Pancreas (tissue), 10 donors: ENCODE results near the gene ASPDH. TPM values are rescaled to one million over a fixed set of nuclear protein-coding genes. Genes with fewer than 3 reads are reported as not detected.

Source experiments
- ATAC-seq, 4 donors: fragments of 200-7000 bp; cut with Tn5 transposase; one replicate each; pipeline versions ENCODE4 v1.8.0 to v1.9.1; 2020; ENCODE audit warnings: mild to moderate bottlenecking in 4 of 4, moderate library complexity in 4 of 4
- DNase-seq, 6 donors: peaks; one replicate each; pipeline ENCODE4 v3.0.0-alpha.2; 2020
- FAIRE-seq: peaks from 2 replicates; lab custom pipeline; 2012; peaks lifted over from hg19 to GRCh38; lab: Jason Lieb, UNC
- H3K27ac ChIP-seq, 4 donors: fragments of 200-600 bp; sonication (generic); 1 replicate in 3 of 4; 2 replicates in 1 of 4; pipeline versions ENCODE4 v1.5.0 to v1.8.0; 2020
- H3K27me3 ChIP-seq, 4 donors: fragments of 200-600 bp; one replicate each; pipeline ENCODE4 v1.8.0; 2021
- H3K36me3 ChIP-seq, 3 donors: fragments of 200-600 bp; sonication (generic) in 1 of 3; one replicate each; pipeline versions ENCODE4 v1.5.0 to v1.8.0; 2020 to 2021
- H3K4me1 ChIP-seq, 3 donors: fragments of 200-600 bp; one replicate each; pipeline ENCODE4 v1.8.0; 2021
- H3K4me3 ChIP-seq, 4 donors: fragments of 200-600 bp; sonication (generic) in 2 of 4; one replicate each; pipeline versions ENCODE4 v1.5.0 to v1.8.0; 2020 to 2021
- H3K9me3 ChIP-seq, 4 donors: fragments of 200-600 bp; one replicate each; pipeline ENCODE4 v1.8.0; 2021
- CTCF ChIP-seq, 4 donors: fragments of 200-600 bp; sonication (generic) in 3 of 4; IDR thresholded peaks; one replicate each; pipeline versions ENCODE4 v1.5.0 to v1.8.0; 2021; ENCODE audit warnings: antibody characterized with exemption in 4 of 4
- WGBS, 2 donors: extraction: QIAGEN DNeasy Blood & Tissue Kit; methylation state at CpG; one replicate each; pipeline ENCODE4 v1.1.7; 2013; 5-methylcytosine and 5-hydroxymethylcytosine counted together
- intact Hi-C, 3 donors: fragments of 100-400 bp; cut with DNase I; formaldehyde crosslinking; loops; one replicate each; pipeline versions ENCODE4 v1.11.1 to v1.14.2; 2022
- polyA plus RNA-seq, 2 donors: library from polyadenylated mRNA; stranded (reverse); fragments of 200-250 nt; gene quantifications; one replicate each; pipeline ENCODE4 v1.2.3, GENCODE V29; 2013
- total RNA-seq, 6 donors: library from RNA; stranded (reverse); fragmentation: NEBNext Ultra II Directional in 4 of 6; extraction: Animal tissue kit (Norgen Biotek cat#: 25700) in 4 of 6; gene quantifications; one replicate each; pipeline versions ENCODE4 v1.2.1 to v1.2.4, GENCODE V29; 2021 to 2023
- donor health status: healthy with polysubstance abuse.
- donor health status: DM: no; HTN: no; CAD: no; lungs with moderate emphysema.
- donor health status: DM: no; HTN: no; CAD: no.
- donor health status: control.
- donor health status: control.
- donor health status: Bipolar disorder and iron deficiency.
- donor health status: DM: yes; HTN: yes; CAD: no.
- donor health status: DM: no; HTN: no; CAD: no.
- donor health status: DM: no; HTN: no; CAD: no.
- donor health status: DM: yes; HTN: yes; CAD: no.

Gene ASPDH
- total and polyA plus RNA-seq, 8 donors: 0.49 to 4.6 (median 1.2) TPM; not detected in 4

DNA sequence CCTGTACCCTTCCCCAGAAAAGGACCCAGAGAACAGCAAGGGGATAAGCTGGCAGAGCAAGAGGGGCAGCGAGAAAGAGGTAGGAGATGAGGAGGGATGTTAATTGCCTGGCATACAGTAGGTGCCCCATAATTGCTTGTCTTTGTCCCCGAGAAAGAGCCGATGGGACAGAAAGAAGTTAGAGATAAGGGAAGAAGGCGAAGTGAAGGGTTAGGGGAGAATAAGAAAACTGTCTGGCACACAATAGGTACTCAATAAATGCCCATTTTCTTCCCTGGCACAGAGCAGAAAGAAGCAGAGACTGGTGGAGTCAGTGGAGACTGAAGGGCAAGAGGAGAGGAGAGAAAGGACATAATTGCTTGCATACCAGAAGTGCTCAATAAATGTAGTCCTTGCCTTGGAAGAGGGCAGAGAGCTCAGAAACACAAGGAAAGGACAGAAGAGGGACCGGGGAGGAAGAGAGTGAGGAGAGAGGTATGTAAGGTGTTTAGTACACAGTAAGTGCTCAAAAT is 18.6 kb downstream of the ASPDH start:
- intact Hi-C loops: no loop called here
- no peaks in the 10 kb centered on the region for H3K27me3 ChIP-seq
- no peak overlapping the region for H3K27ac ChIP-seq
- no peak overlapping the region for H3K4me3 ChIP-seq
- WGBS, 2 donors: 88 to 94% methylated on average over 5 of the region's 5 CpGs
- H3K4me1 ChIP-seq: no peaks in the 10 kb centered on the region
- FAIRE-seq (no peak), DNase-seq (no peak), ATAC-seq (no peak)
- H3K36me3 ChIP-seq: no peaks in the 10 kb centered on the region
- TF ChIP-seq CTCF (IDR thresholded peaks at IDR 0.05): no peak
- H3K9me3 ChIP-seq: no peaks in the 10 kb centered on the region

- DNase-seq (peak in 2 of 6 donors; percentile 10 to 19), FAIRE-seq (no peak), ATAC-seq (no peak)
- no peak for TF ChIP-seq CTCF (IDR thresholded peaks at IDR 0.05)
- WGBS, 2 donors: 66 to 68% methylated on average over 6 to 7 of the region's 7 CpGs
- H3K36me3 ChIP-seq: no peaks in the 10 kb centered on the region
- intact Hi-C loops: no loop called here
- no peak overlapping the region for H3K4me3 ChIP-seq
- H3K27me3 ChIP-seq: no peaks in the 10 kb centered on the region
- H3K9me3 ChIP-seq: no peaks in the 10 kb centered on the region
- no peaks in the 10 kb centered on the region for H3K4me1 ChIP-seq
- no peak overlapping the region for H3K27ac ChIP-seq
Observed at GRCh38 chr19:50494186-50495019, 19.3 kb downstream of the ASPDH start.

DNA sequence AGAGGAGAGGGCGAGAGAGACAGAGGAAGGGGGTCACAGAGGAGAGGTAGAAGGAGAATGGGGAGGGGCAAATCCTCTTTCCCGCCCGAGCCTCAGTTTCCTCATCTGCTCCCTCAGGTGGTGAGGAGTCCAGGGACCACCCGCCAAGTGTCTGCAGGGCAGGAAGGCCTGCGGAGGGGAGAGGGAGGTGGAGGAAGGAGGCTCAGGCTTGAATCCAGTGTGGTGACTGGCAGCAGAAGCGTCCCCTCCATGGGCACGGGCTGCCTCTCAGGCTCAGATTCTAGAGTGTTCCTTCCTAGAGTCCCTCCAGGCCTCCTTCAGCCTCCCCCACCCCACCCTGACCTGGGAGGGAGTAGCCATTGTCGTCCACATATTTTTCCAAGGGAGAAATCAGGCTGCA is 20.5 kb downstream of the ASPDH start:
- ATAC-seq (no peak), DNase-seq (peak in 2 of 6 donors; percentile 28 to 49), FAIRE-seq (no peak)
- H3K27me3 ChIP-seq: no peaks in the 10 kb centered on the region
- H3K4me1 ChIP-seq: no peaks in the 10 kb centered on the region
- H3K4me3 ChIP-seq: no peak overlapping the region
- H3K9me3 ChIP-seq: no peaks in the 10 kb centered on the region
- TF ChIP-seq CTCF (IDR thresholded peaks at IDR 0.05): no peak
- no peak overlapping the region for H3K27ac ChIP-seq
- intact Hi-C loops: no loop called here
- WGBS, 2 donors: 74 to 87% methylated on average over 7 to 8 of the region's 8 CpGs
- no peaks in the 10 kb centered on the region for H3K36me3 ChIP-seq

- Histone ChIP-seq H3K4me3 (no peak overlapping the region), H3K9me3 (no peaks in the 10 kb centered on the region), H3K36me3 (no peaks in the 10 kb centered on the region), H3K27ac (no peak overlapping the region), H3K27me3 (no peaks in the 10 kb centered on the region), H3K4me1 (no peaks in the 10 kb centered on the region)
- ATAC-seq: peak in 1 of 4 donors; percentile 20
- DNase-seq: peak in 2 of 6 donors; percentile 22 to 49
- 22 to 39% methylated on average over 9 to 10 of the region's 12 CpGs for WGBS, 2 donors
- TF ChIP-seq CTCF (IDR thresholded peaks at IDR 0.05): no peak
- intact Hi-C loops: no loop called here
- no peak for FAIRE-seq
Observed at GRCh38 chr19:50492303-50493052, 21.2 kb downstream of the ASPDH start.
